Measurements from ENCODE around the gene SPESP1.

DNA sequence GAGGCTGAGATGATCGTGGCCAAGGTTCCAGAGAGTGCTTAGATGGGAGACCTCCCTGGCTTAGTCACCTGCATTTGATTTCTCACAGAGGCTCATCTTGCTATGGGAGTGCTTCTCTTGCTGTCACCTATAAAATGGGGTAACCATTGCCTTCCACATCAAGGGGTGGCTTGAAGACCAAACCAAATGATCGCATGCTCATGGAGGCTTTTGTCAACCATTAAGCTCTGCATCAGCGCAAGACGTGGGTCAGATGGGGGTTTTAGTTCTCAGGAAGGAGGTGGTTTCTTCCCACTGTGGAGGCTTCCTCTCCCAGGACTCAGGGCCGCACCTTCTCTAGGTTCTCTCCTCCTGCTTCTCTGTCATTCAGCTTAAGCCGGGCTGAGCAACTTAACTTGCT is 56.8 kb downstream of the SPESP1 start:
- TF ChIP-seq, protein P1, sequence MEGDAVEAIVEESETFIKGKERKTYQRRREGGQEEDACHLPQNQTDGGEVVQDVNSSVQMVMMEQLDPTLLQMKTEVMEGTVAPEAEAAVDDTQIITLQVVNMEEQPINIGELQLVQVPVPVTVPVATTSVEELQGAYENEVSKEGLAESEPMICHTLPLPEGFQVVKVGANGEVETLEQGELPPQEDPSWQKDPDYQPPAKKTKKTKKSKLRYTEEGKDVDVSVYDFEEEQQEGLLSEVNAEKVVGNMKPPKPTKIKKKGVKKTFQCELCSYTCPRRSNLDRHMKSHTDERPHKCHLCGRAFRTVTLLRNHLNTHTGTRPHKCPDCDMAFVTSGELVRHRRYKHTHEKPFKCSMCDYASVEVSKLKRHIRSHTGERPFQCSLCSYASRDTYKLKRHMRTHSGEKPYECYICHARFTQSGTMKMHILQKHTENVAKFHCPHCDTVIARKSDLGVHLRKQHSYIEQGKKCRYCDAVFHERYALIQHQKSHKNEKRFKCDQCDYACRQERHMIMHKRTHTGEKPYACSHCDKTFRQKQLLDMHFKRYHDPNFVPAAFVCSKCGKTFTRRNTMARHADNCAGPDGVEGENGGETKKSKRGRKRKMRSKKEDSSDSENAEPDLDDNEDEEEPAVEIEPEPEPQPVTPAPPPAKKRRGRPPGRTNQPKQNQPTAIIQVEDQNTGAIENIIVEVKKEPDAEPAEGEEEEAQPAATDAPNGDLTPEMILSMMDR (IDR thresholded peaks at IDR 0.05), result no peak
- TF ChIP-seq POLR2A (IDR thresholded peaks at IDR 0.05), result no peak

All from thyroid gland (tissue), 4 donors.